Osteoblast (primary cell): ENCODE results near the gene STK32C. TPM values are rescaled to one million over a fixed set of nuclear protein-coding genes. Genes with fewer than 3 reads are reported as not detected.
"Not testable (repeated sequence)": the region's sequence is repeated elsewhere in the genome, so short reads cannot be mapped to it uniquely, and the experiment has no call there.

Experiments used
- DNase-seq: peaks from one replicate; pipeline ENCODE4 v3.0.0; 2011; ENCODE audit warnings: low spot score, mixed read lengths; ENCODE audit not compliant: insufficient read length; ENCODE audit errors: missing footprints
- H2AFZ ChIP-seq: 2 replicates; pipeline ENCODE4 v1.6.0; 2011; ENCODE audit warnings: mild to moderate bottlenecking, low read length
- H3K27ac ChIP-seq: 2 replicates; pipeline ENCODE4 v1.5.1; 2011; ENCODE audit warnings: mild to moderate bottlenecking, low read depth, low read length, moderate library complexity
- H3K27me3 ChIP-seq: 2 replicates; pipeline ENCODE4 v1.6.0; 2012; ENCODE audit warnings: mild to moderate bottlenecking, control low read depth, inconsistent platforms, low read length, moderate library complexity; ENCODE audit not compliant: insufficient read depth
- H3K36me3 ChIP-seq: 2 replicates; pipeline ENCODE4 v1.5.1; 2011; ENCODE audit warnings: mild to moderate bottlenecking, low read length, control low read depth, moderate library complexity; ENCODE audit not compliant: insufficient read depth
- H3K4me1 ChIP-seq: 2 replicates; pipeline ENCODE4 v1.5.1; 2011; ENCODE audit warnings: mild to moderate bottlenecking, low read length, control low read depth, moderate library complexity; ENCODE audit not compliant: insufficient read depth
- H3K4me2 ChIP-seq: 2 replicates; pipeline ENCODE4 v1.6.0; 2011; ENCODE audit warnings: mild to moderate bottlenecking, low read length; ENCODE audit not compliant: insufficient read depth
- H3K4me3 ChIP-seq: fragments of 200-600 bp; sonication (generic); 3 replicates; pipeline ENCODE4 v1.5.1; 2012; ENCODE audit warnings: mild to moderate bottlenecking, low read length, inconsistent platforms; ENCODE audit not compliant: insufficient read depth
- H3K79me2 ChIP-seq: 2 replicates; pipeline ENCODE4 v1.6.0; 2012; ENCODE audit warnings: mild to moderate bottlenecking, low read length, control low read depth, inconsistent platforms; ENCODE audit not compliant: insufficient read depth
- H3K9me3 ChIP-seq: 2 replicates; pipeline ENCODE4 v1.5.1; 2011; ENCODE audit warnings: low read depth, low read length, control low read depth
- H4K20me1 ChIP-seq: 2 replicates; pipeline ENCODE4 v1.6.0; 2012; ENCODE audit warnings: mild to moderate bottlenecking, low read length, control low read depth; ENCODE audit not compliant: insufficient read depth
- CTCF ChIP-seq: IDR thresholded peaks from 2 replicates; pipeline ENCODE4 v1.5.1; 2011; ENCODE audit warnings: mild to moderate bottlenecking, low read depth, low read length, moderate library complexity; ENCODE audit errors: extremely low read depth
- total RNA-seq: library from RNA; depleted of rRNA; stranded (reverse); fragments of >200 nt; gene quantifications from 2 replicates; pipeline ENCODE4 v1.2.3, GENCODE V29; 2012

Gene STK32C
- total RNA-seq, 1 donor, result 14.5 TPM

- Histone ChIP-seq H3K9me3 (no peaks in the 10 kb centered on the region), H3K27me3 (no peaks in the 10 kb centered on the region), H3K27ac (no peak overlapping the region), H3K4me1 (no peaks in the 10 kb centered on the region), H3K79me2 (no peaks in the 10 kb centered on the region), H3K4me2 (no peak overlapping the region), H3K4me3 (no peak overlapping the region), H3K36me3 (peaks cover 2% of the 10 kb centered on the region), H2AFZ (no peak overlapping the region), H4K20me1 (no peaks in the 10 kb centered on the region)
- no peak for TF ChIP-seq CTCF
- peak; percentile 67 for DNase-seq
These were observed 31.5 kb upstream of the STK32C start for GRCh38 chr10:132339276-132339675.

- DNase-seq, result no peak
- H3K4me1 ChIP-seq, result no peaks in the 10 kb centered on the region
- no peak overlapping the region for H2AFZ ChIP-seq
- H3K9me3 ChIP-seq, result no peaks in the 10 kb centered on the region
- no peak overlapping the region for H3K4me2 ChIP-seq
- no peaks in the 10 kb centered on the region for H3K27me3 ChIP-seq
- no peak overlapping the region for H3K27ac ChIP-seq
- no peaks in the 10 kb centered on the region for H4K20me1 ChIP-seq
- TF ChIP-seq CTCF, result no peak
- no peaks in the 10 kb centered on the region for H3K79me2 ChIP-seq
- H3K36me3 ChIP-seq, result peaks cover 2% of the 10 kb centered on the region
- no peak overlapping the region for H3K4me3 ChIP-seq
These were observed 31.1 kb upstream of the STK32C start for GRCh38 chr10:132338876-132339275.

GRCh38 chr10:132337854-132338253 lies 30.1 kb upstream of the STK32C start:
- H3K4me2 ChIP-seq, H2AFZ ChIP-seq, DNase-seq, H3K79me2 ChIP-seq, H4K20me1 ChIP-seq, H3K9me3 ChIP-seq, H3K4me3 ChIP-seq, H3K36me3 ChIP-seq, H3K27ac ChIP-seq, H3K27me3 ChIP-seq, H3K4me1 ChIP-seq: not testable (repeated sequence)

- Histone ChIP-seq H3K27ac (no peak overlapping the region), H2AFZ (no peak overlapping the region), H3K79me2 (peaks cover 10% of the 10 kb centered on the region), H4K20me1 (no peaks in the 10 kb centered on the region), H3K9me3 (no peaks in the 10 kb centered on the region), H3K4me2 (no peak overlapping the region), H3K36me3 (peaks cover 2% of the 10 kb centered on the region), H3K4me1 (peaks cover 7% of the 10 kb centered on the region), H3K27me3 (no peaks in the 10 kb centered on the region), H3K4me3 (no peak overlapping the region)
- no peak for TF ChIP-seq CTCF
- no peak for DNase-seq
These were observed 29.2 kb upstream of the STK32C start for GRCh38 chr10:132336919-132337407.
